GM18861 (cell line): ENCODE results near the gene STYXL1.
"Not testable (repeated sequence)": the region's sequence is repeated elsewhere in the genome, so short reads cannot be mapped to it uniquely, and the experiment has no call there.

Experiments used
- ATAC-seq: cut with Tn5 transposase; IDR thresholded peaks from one replicate; pipeline ENCODE4 v1.9.1; 2021; ENCODE audit not compliant: unreplicated experiment

STYXL1 gene

GRCh38 chr7:76066716-76067503 lies 19.1 kb upstream of the STYXL1 start:
- no peak for ATAC-seq

- no peak for ATAC-seq
Measured at GRCh38 chr7:76065016-76065612, 17.3 kb upstream of the STYXL1 start.

GRCh38 chr7:76064208-76064970 lies 16.6 kb upstream of the STYXL1 start:
- ATAC-seq = no peak

GRCh38 chr7:76063525-76063924 lies 15.7 kb upstream of the STYXL1 start:
- no peak for ATAC-seq

GRCh38 chr7:76063114-76063513 lies 15.3 kb upstream of the STYXL1 start:
- ATAC-seq = no peak

GRCh38 chr7:76062254-76062653 lies 14.5 kb upstream of the STYXL1 start:
- ATAC-seq = no peak

GRCh38 chr7:76060842-76061241 lies 13.0 kb upstream of the STYXL1 start:
- no peak for ATAC-seq

- not testable (repeated sequence) for ATAC-seq
Measured at GRCh38 chr7:76058745-76059144, 10.9 kb upstream of the STYXL1 start.

GRCh38 chr7:76057813-76058145 lies 10.0 kb upstream of the STYXL1 start:
- ATAC-seq = no peak

GRCh38 chr7:76057103-76057812 lies 9.5 kb upstream of the STYXL1 start:
- no peak for ATAC-seq

GRCh38 chr7:76056241-76056640 lies 8.4 kb upstream of the STYXL1 start:
- no peak for ATAC-seq

- ATAC-seq = no peak
Measured at GRCh38 chr7:76054123-76055120, 6.6 kb upstream of the STYXL1 start.

- no peak for ATAC-seq
Measured at GRCh38 chr7:76053461-76053860, 5.7 kb upstream of the STYXL1 start.

- ATAC-seq = not testable (repeated sequence)
Measured at GRCh38 chr7:76052681-76053080, 4.9 kb upstream of the STYXL1 start.

GRCh38 chr7:76051840-76052239 lies 4.0 kb upstream of the STYXL1 start:
- ATAC-seq = no peak

- no peak for ATAC-seq
Measured at GRCh38 chr7:76050545-76050944, 2.7 kb upstream of the STYXL1 start.

GRCh38 chr7:76049295-76049694 lies 1.5 kb upstream of the STYXL1 start:
- ATAC-seq = no peak

GRCh38 chr7:76048668-76048988 lies 828 bp upstream of the STYXL1 start:
- no peak for ATAC-seq

GRCh38 chr7:76047305-76047810 lies 442 bp downstream of the STYXL1 start:
- no peak for ATAC-seq

GRCh38 chr7:76044375-76044865 lies 3.4 kb downstream of the STYXL1 start:
- ATAC-seq = no peak
